Stimulated activated CD8-positive, alpha-beta memory T cell treated with anti-CD3 and anti-CD28 coated beads, Interleukin-12 subunit alpha, Interleukin-12 subunit beta, amount 100 ng/mL, for 24 hours (primary cell): ENCODE results near the gene CHIC2.
"Not testable (repeated sequence)": the region's sequence is repeated elsewhere in the genome, so short reads cannot be mapped to it uniquely, and the experiment has no call there.

ENCODE experiments used
- DNase-seq: peaks from one replicate; pipeline ENCODE4 v3.0.0-alpha.2; 2020; ENCODE audit errors: extremely low read depth

Gene CHIC2

DNA sequence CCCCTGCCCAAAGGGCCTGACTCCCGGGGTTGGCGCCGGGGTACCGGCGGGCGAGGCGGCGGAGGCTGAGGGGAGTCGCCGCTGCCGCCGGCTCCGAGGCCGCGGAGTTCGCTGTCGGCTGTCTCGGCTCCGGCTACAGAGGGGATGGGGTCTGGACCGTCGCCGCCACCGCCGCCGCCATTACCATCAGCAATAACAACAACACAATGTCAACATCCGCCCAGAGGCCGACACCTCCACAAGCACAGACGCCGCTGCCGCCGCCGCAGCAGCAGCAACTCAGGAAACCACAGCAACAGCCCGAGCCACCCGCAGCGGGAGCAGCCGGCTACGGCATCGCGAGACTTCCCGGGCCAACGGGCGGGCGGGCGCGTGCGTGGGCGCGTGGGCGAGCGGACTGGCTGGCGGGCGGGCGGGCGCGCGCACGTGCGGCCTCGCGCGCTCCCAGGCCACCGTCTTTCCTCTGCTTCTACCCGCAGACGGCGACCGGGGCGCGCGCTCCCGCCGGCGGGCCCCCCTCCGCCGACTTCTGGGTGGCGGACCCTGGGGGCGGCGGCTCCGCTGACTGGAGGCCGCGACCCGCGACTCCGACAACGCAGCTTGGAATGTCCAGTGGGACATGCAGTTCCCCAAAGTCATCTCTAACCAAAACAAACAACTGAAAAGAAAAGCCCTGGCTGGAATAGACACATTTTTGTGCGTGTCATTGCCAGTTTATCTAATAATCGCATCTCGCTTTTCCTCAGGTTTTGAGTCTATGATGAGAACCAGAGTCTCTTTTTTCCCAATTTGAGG is at the start of gene CHIC2:
TSS of gene CHIC2 (minus strand) at position 289 of the 795 bp plus-strand sequence. CDS start 305 bp downstream, outside the sequence.
- peak; percentile 88 for DNase-seq

- not testable (repeated sequence) for DNase-seq
These were observed 48.8 kb upstream of the CHIC2 start for GRCh38 chr4:54113206-54113605.

DNA sequence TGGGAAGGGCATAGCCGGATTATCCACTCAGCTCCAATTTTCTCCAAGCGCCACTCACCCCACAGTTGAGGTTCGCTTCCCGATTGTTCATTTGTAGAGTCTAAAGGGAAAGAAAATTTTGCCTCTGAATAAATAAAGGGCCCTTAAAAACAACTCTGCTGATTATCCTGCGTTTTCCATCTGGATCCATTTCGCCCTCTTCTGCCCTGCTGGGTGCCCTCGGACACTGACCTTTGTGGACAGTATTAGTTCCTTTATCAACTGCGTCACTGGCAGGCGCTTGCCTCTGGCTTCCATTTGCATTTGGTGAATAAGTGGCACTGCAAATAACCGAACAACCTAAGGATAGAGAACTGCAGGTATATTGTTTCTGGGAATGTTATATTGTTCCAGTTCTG is 45.6 kb upstream of the CHIC2 start:
- DNase-seq = no peak

DNA sequence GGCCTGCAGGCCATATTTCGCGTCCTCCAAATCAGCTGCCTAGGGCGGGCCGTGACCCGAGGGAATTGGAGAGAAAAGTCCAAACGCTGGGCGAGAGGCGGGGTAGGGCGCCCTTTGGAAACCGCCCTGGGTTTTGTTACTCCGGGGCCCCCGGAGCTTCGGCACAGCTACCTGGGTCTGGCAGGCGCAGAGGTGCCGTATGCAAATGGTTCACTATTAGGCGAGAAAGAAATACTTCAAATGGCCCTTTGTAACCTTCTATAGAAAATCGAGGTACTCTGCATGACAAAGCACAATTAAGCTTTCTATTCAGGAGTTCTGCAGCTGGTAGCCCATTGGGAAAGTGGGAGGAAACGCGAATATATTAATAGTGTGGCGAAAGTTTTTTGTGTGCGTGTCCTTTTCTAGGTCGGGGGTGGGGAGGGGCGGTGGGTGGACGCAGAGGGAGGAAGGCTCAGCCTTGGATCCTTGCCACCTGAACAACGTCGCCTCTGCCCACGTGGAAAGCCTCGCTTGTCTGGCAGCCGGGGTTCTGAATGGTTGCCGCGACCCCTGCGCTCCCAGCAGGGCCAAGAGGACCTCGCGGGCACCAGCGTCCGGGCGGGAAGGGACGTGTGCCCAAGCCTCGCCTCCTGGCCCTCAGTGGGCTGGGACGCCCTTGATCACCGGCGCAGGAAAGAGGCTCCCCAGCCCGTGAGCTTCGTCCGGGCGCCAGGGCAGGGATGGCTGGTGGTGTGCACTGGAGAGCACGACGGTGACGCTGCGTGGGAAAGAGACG is 45.0 kb upstream of the CHIC2 start:
- DNase-seq = no peak

- DNase-seq = no peak
These were observed 43.7 kb upstream of the CHIC2 start for GRCh38 chr4:54107951-54108748.

- no peak for DNase-seq
These were observed 40.5 kb upstream of the CHIC2 start for GRCh38 chr4:54104907-54105306.

- DNase-seq = no peak
These were observed 38.8 kb upstream of the CHIC2 start for GRCh38 chr4:54103190-54103574.

- DNase-seq = no peak
These were observed 38.2 kb upstream of the CHIC2 start for GRCh38 chr4:54102531-54103106.

- DNase-seq = no peak
These were observed 37.0 kb upstream of the CHIC2 start for GRCh38 chr4:54101190-54102041.

GRCh38 chr4:54100595-54101189 is 36.3 kb upstream of the CHIC2 start:
- no peak for DNase-seq

- DNase-seq = no peak
These were observed 35.6 kb upstream of the CHIC2 start, which contains the start of gene GSX2 for GRCh38 chr4:54099748-54100574. Gene GSX2 (plus strand): TSS chr4:54100163. CDS start chr4:54100345, 182 bp downstream.

GRCh38 chr4:54099287-54099747 is 34.9 kb upstream of the CHIC2 start:
- DNase-seq = no peak

DNA sequence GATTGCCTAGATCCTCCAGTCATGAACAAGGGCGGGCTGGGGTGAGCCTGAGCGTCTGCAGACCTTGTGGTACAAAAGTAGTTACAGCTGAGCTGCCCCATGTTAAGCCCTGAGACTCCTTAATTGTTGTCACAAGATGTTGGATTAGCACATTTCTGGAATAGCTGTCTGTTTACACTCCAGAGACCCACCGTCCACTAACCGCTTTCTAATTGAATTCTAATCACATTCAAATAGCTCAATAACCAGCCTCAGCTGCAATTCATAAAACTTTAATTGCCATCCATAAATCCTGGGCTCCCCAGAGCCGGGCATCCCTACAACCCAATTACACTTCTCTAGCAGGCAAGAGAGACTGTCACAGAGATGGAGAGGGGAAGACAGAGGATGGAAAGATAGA is 34.0 kb upstream of the CHIC2 start:
- no peak for DNase-seq

DNA sequence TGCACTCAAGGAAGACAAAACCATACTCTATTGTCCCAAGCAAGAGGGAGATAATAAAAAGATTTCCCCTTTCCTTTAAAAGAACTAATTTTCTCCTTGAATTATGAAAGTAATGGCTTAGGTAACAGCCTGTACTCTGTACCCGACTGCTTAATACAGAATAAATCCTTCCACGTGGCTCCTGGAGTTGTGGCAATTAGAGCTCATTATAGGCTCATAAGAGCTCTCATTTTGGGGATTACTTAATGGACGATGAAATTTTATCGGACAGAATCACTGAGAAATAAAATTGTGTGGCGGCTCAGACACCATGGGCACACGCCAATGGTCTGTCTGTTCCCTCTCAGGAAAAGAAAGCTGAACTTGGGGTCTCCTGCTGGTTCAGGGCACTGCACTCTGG is 32.7 kb upstream of the CHIC2 start:
- DNase-seq = no peak

GRCh38 chr4:54096295-54096962 is 32.0 kb upstream of the CHIC2 start:
- DNase-seq = no peak

GRCh38 chr4:54095110-54095825 is 30.9 kb upstream of the CHIC2 start:
- DNase-seq = no peak

- DNase-seq = no peak
These were observed 30.0 kb upstream of the CHIC2 start for GRCh38 chr4:54094451-54094850.
